GM18868 (cell line): ENCODE results near the gene COQ5.
A peak's percentile ranks its signal among the peaks of the same experiment; 100 is the strongest.
"Not testable (repeated sequence)": the region's sequence is repeated elsewhere in the genome, so short reads cannot be mapped to it uniquely, and the experiment has no call there.

Source experiments
- ATAC-seq: cut with Tn5 transposase; IDR thresholded peaks from one replicate; pipeline ENCODE4 v1.9.1; 2021; ENCODE audit warnings: mild to moderate bottlenecking, moderate library complexity; ENCODE audit not compliant: unreplicated experiment

The COQ5 gene

GRCh38 chr12:120529641-120530417 is 871 bp upstream of the COQ5 start:
- no peak for ATAC-seq

GRCh38 chr12:120522568-120522967 is 6.4 kb downstream of the COQ5 start:
- ATAC-seq: no peak

- not testable (repeated sequence) for ATAC-seq
These were observed 9.6 kb downstream of the COQ5 start for GRCh38 chr12:120519324-120519723.

- no peak for ATAC-seq
These were observed 13.5 kb downstream of the COQ5 start for GRCh38 chr12:120515496-120515895.

- no peak for ATAC-seq
These were observed 15.0 kb downstream of the COQ5 start for GRCh38 chr12:120514002-120514401.

GRCh38 chr12:120508537-120508936 is 20.4 kb downstream of the COQ5 start:
- ATAC-seq: no peak

- no peak for ATAC-seq
These were observed 24.4 kb downstream of the COQ5 start for GRCh38 chr12:120504587-120504986.

- no peak for ATAC-seq
These were observed 28.4 kb downstream of the COQ5 start for GRCh38 chr12:120500581-120500980.

- no peak for ATAC-seq
These were observed 30.0 kb downstream of the COQ5 start for GRCh38 chr12:120498870-120499515.

GRCh38 chr12:120497524-120498150 is 31.3 kb downstream of the COQ5 start:
- no peak for ATAC-seq

GRCh38 chr12:120496413-120497340 is 32.3 kb downstream of the COQ5 start:
- ATAC-seq: no peak

GRCh38 chr12:120495731-120496412 is 33.1 kb downstream of the COQ5 start, which contains the start of gene DYNLL1:
TSS of gene DYNLL1 (plus strand) at chr12:120496113. CDS start at chr12:120496422, 309 bp downstream.
- peak; percentile 93 for ATAC-seq

- no peak for ATAC-seq
These were observed 33.7 kb downstream of the COQ5 start for GRCh38 chr12:120495186-120495730.

- ATAC-seq: no peak
These were observed 38.0 kb downstream of the COQ5 start for GRCh38 chr12:120490833-120491512.

GRCh38 chr12:120490325-120490724 is 38.6 kb downstream of the COQ5 start:
- no peak for ATAC-seq

- ATAC-seq: no peak
These were observed 39.9 kb downstream of the COQ5 start for GRCh38 chr12:120489018-120489417.

- no peak for ATAC-seq
These were observed 40.8 kb downstream of the COQ5 start for GRCh38 chr12:120488057-120488640.

GRCh38 chr12:120487552-120487951 is 41.4 kb downstream of the COQ5 start:
- not testable (repeated sequence) for ATAC-seq
